Right ventricle myocardium superior (tissue), 1 donor: ENCODE data around the gene RLF. TPM values are rescaled to one million over a fixed set of nuclear protein-coding genes. Genes with fewer than 3 reads are reported as not detected.
"Not testable (repeated sequence)": the region's sequence is repeated elsewhere in the genome, so short reads cannot be mapped to it uniquely, and the experiment has no call there.

Source experiments
- ATAC-seq: fragments of 200-7000 bp; cut with Tn5 transposase; one replicate; pipeline ENCODE4 v1.9.1; 2020; ENCODE audit warnings: mild to moderate bottlenecking; ENCODE audit not compliant: poor library complexity
- DNase-seq: peaks from one replicate; pipeline ENCODE4 v3.0.0-alpha.2; 2020
- intact Hi-C: fragments of 100-400 bp; cut with DNase I; formaldehyde crosslinking; loops from one replicate; pipeline ENCODE4 v1.11.2; 2022
- total RNA-seq: library from RNA; stranded (reverse); fragmentation: NEBNext Ultra II Directional; extraction: Animal tissue kit (Norgen Biotek cat#: 25700); gene quantifications from one replicate; pipeline ENCODE4 v1.2.1, GENCODE V29; 2021
- donor health status: DM: no; HTN: yes; CAD: no; lungs with severe emphysema.

Gene RLF
- total RNA-seq, 1 donor from 2014 or later, result 11.7 TPM

DNA sequence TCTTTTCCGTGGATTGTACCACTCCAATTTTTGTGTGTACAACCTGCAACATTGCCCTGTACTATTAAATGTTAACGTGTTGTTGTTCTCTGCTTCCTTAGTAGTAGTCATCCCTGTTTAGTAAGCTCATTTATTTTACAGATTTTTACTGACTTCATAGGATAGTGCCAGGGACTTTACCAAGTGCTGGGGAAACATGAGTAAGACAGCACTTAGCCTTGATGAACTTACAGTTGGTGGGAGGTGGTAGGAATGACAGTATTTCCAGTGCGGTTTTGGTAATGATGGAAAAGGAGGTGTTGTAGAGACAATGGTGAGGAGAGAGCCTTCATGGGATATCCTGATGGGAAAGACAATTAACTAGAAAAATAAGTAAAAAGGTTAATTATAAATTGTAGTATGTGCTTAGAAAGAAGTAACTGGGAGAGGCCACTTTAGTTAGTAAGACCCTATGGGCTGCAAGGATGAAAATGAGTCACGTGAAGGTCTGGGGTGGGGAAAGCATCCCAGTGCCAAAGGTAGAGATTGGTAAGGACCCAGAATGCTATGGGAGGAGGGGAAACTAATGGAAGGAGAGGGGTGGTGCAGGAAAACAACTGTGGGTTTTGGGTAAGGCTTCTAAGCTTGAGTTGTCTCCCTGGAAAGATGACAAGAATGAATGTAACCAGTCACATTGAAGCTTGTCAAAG lies 1.7 kb downstream of the RLF start:
- DNase-seq, result no peak
- no peak for ATAC-seq
- intact Hi-C loops, result no loop called here

DNA sequence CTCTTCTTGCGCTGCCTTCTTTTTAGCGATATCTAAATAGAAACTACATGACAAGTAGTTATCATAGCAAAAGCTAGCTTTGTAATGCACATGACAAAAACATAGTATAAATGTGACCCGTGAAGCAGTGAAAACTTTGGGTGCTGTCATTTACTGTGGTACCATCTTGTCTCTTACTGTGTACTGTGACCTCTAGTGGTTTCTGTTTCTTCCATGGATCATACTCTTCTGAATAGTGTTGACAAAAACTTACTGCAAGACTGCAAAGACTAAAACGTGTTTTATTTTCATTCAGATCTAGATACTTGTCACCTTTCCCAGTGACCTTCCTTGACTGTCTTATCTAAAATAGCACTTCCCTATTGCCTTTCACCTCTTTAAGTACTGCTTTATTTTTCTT lies 6.1 kb downstream of the RLF start:
- intact Hi-C loops, result no loop called here
- ATAC-seq, result no peak
- DNase-seq, result no peak

- DNase-seq (no peak), ATAC-seq (no peak)
- intact Hi-C loops, result no loop called here
Observed at GRCh38 chr1:40171036-40171435, 9.8 kb downstream of the RLF start.

GRCh38 chr1:40174788-40175187 lies 13.6 kb downstream of the RLF start:
- DNase-seq, result no peak
- ATAC-seq, result no peak
- intact Hi-C loops, result no loop called here

- intact Hi-C loops, ATAC-seq, DNase-seq: not testable (repeated sequence)
Observed at GRCh38 chr1:40176989-40177388, 15.8 kb downstream of the RLF start.

DNA sequence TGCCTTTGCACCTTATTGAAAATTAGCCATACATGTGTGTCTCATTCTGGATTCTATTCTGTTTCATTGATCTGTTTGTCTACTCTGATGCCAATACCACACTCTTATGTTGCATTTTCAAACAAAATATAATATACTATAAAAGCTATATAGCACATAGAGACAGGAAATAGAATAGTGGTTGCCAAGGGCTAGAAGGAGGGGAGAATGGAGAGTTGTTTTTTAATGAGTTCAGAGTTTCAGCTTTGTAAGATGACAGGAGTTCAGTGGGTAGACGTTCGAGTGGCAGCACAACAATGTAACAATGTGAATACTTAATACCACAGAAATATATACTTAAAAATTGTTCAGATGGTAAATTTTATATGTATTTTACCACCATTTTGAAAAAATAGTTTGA lies 17.0 kb downstream of the RLF start:
- ATAC-seq, result no peak
- no peak for DNase-seq

DNA sequence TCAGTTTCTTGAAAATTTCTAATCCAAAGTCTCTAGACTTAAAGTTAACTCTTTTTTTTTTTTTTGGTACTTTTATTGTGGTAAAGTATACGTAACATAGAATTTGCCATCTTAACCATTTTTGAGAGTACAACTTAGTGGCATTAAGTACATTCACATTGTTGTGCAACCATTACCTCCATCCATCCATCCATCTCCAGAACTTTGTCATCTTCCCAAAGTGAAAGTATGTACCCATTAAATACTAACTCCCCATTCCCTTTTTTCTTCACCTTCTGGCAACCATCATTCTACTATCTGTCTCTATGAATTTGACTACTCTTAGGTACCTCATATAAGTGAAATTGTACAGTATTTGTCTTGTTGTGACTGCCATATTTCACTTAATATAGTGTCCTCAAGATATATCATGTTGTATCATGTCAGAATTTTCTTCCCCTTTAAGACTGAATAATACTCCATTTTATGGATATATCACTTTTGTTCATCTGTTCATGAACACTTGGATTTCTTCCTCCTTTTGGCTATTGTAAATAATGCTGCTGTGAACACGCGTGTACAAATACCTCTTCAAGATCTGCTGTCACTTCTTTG lies 18.4 kb downstream of the RLF start:
- intact Hi-C loops, result no loop called here
- no peak for ATAC-seq
- DNase-seq, result no peak

More for the DNA sequence above, 17.0 kb downstream of the RLF start:
- intact Hi-C loops, result no loop called here

DNA sequence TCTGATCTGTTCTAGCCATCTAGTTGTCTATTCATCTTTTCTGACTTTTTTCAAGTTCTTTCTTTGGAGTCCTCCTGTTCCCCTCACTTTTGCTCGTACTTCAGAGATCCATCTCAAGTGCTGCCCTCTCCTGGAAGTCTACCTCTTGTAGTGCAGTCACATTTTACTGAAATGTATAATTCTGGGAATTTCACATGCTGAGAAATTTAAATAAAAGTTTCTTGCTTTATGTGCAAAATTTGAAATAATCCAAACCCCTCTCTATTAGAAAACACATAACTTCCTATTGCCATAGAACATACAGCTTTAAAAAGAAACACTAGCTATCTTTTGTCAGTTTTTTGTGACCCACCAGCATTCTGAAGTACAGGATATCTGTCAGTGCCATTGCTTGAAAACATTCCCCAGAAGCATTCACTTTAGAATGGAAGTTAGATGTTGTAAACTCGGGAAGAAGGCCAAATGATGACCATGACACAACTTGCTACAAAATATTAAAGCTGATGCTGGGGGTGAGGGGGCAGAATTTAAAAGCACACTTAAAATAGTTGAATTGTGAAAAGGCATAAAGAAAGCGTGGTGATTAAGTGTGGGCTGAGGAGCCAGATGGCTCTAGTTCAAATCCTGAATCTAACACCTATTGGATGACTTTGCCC lies 22.0 kb downstream of the RLF start:
- intact Hi-C loops, result no loop called here

GRCh38 chr1:40184193-40184592 lies 23.0 kb downstream of the RLF start:
- DNase-seq (no peak), ATAC-seq (no peak)
- intact Hi-C loops, result no loop called here

More for the DNA sequence above, 22.0 kb downstream of the RLF start:
- DNase-seq (no peak), ATAC-seq (no peak)

- ATAC-seq (no peak), DNase-seq (no peak)
- intact Hi-C loops, result no loop called here
Observed at GRCh38 chr1:40185951-40186864, 25.0 kb downstream of the RLF start.

- ATAC-seq (no peak), DNase-seq (no peak)
- intact Hi-C loops, result no loop called here
Observed at GRCh38 chr1:40187399-40187798, 26.2 kb downstream of the RLF start.

DNA sequence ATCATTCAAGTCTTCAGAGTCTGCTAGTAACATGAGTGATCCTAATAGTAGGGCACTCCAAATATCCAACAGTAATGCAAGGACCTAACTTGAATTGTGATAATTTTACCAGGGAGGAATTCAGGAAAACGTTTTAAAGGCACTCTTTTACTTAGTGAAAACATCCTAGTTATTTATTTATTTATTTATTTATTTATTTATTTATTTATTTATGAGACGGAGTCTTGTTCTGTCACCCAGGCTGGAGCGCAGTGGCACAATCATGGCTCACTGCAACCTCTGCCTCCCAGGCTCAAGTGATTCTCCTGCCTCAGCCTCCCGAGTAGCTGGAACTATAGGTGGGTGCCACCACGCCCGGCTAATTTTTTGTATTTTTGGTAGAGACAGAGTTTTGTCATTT lies 33.5 kb downstream of the RLF start:
- ATAC-seq, intact Hi-C loops, DNase-seq: not testable (repeated sequence)

DNA sequence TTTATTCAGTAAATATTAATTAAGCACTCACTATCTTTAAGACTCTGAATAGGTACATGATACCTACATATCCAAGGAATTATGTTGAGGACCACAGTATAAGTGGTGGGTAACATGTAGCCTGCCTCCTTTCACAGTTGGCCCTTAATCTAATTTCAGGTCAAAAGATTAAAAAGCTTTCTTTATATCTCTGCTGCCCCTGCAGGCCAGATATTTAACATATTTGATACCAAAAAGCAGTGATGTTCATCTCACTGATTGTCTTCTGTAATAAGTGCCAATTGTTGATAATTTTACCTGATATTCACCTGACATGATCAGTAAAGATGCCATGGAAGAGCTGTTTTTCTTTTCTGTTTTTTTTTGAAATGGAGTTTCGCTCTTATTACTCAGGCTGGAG lies 36.5 kb downstream of the RLF start:
- ATAC-seq, result no peak
- intact Hi-C loops, result no loop called here

DNA sequence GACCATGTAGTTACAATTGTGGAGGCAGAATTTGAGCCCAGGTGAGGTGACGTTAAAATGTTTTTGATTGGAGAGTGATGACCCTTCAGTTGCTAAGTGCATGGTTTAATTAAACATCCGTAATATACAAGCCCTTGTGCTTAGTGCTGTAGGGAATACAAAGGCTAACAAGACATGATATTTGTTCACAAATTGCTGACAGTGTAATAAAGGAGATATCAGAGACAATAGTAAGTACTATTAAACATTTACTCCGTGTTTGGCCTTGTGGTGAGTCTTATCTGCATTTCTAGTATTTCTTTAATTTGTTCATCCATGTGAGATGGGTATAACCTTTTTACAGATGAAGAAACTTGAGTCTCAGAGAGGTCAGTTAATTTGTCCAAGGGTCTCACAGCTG lies 37.9 kb downstream of the RLF start:
- ATAC-seq, result no peak

More for the DNA sequence above, 36.5 kb downstream of the RLF start:
- DNase-seq, result no peak

GRCh38 chr1:40204856-40205255 lies 43.7 kb downstream of the RLF start:
- ATAC-seq, result no peak
- intact Hi-C loops, result no loop called here
- DNase-seq, result no peak

More for the DNA sequence above, 37.9 kb downstream of the RLF start:
- no peak for DNase-seq
- intact Hi-C loops, result no loop called here

DNA sequence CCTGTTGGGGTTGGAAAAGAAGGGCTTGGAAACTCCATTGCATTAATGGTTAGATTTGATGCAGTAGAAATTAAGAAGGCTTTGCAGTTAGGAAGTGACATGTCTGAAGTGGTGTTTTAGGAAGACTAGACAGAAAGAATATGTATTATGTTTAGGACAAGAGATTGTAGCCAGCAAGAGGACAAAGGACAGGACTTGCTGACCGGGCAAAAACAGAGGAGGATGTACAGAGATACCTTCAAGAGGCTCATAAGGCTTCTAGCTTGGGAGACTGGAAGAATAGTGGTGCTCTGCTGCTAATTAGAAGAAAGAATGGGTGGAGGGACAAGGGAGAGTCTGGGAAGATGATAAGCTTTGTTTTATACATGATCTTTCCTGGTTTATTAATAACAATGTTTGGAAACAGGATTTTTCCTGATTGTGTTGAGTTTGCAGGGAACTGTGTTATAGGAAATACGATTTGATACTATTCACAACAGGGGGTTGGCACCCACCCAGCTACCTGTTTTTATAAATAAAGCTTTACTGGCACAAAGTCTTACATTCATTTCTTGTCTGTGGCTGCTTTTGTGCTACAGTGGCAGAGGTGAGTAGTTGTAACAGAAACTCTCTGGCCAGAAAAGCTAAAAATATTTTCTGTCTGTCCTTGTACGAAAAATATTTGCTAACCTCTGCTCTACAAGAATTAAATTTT lies 49.5 kb downstream of the RLF start:
- intact Hi-C loops, result no loop called here
- DNase-seq, result no peak
- ATAC-seq, result no peak

- intact Hi-C loops, result no loop called here
- DNase-seq, result no peak
- ATAC-seq, result no peak
Observed at GRCh38 chr1:40218333-40218732, 57.1 kb downstream of the RLF start.

- DNase-seq, ATAC-seq, intact Hi-C loops: not testable (repeated sequence)
Observed at GRCh38 chr1:40221471-40221905, 60.3 kb downstream of the RLF start.
